CD4-positive, alpha-beta T cell (primary cell): ENCODE results near the gene TXNRD3. TPM values are rescaled to one million over a fixed set of nuclear protein-coding genes. Genes with fewer than 3 reads are reported as not detected.

ENCODE experiments used
- ATAC-seq: fragments of 200-7000 bp; cut with Tn5 transposase; one replicate; pipeline ENCODE4 v1.10.0; 2022; ENCODE audit warnings: mild to moderate bottlenecking; ENCODE audit not compliant: poor library complexity
- CTCF ChIA-PET: fragments of 350-600 bp; sonication (Branson Sonifier 250); formaldehyde crosslinking; loops from one replicate; lab custom pipeline; 2021; ENCODE audit warnings: antibody characterized with exemption, inconsistent platforms; lab: Charles Lee
- POLR2A ChIA-PET: fragments of 350-600 bp; sonication (Branson Sonifier 250); formaldehyde crosslinking; loops from one replicate; lab custom pipeline; 2021; ENCODE audit warnings: antibody characterized with exemption, inconsistent platforms; lab: Charles Lee
- DNase-seq, 14 experiments: peaks; one replicate each; pipeline ENCODE4 v3.0.0-alpha.2; 2013 to 2020; ENCODE audit warnings: mixed read lengths in 2 of 14
- H3K27ac ChIP-seq, 2 donors: one replicate each; pipeline versions ENCODE4 v1.5.1 to v1.7.0; 2013; ENCODE audit warnings: low read length in 2 of 2, low read depth in 1 of 2, mild to moderate bottlenecking in 1 of 2
- H3K27me3 ChIP-seq, 2 experiments: 1 replicate in 1 of 2; 2 replicates in 1 of 2; pipeline versions ENCODE4 v1.6.1 to v1.7.0; 2013; ENCODE audit warnings: low read length in 2 of 2, control low read depth in 1 of 2, mild to moderate bottlenecking in 1 of 2, moderate library complexity in 1 of 2; ENCODE audit not compliant: insufficient read depth in 2 of 2, control insufficient read depth in 1 of 2
- H3K36me3 ChIP-seq: one replicate; pipeline ENCODE4 v1.6.1; 2013; ENCODE audit warnings: low read length, control low read depth; ENCODE audit not compliant: insufficient read depth
- H3K4me1 ChIP-seq: one replicate; pipeline ENCODE4 v1.6.1; 2013; ENCODE audit warnings: low read length, control low read depth; ENCODE audit not compliant: insufficient read depth
- H3K4me3 ChIP-seq: one replicate; pipeline ENCODE4 v1.5.1; 2013; ENCODE audit warnings: mild to moderate bottlenecking, low read length, moderate library complexity
- H3K9me3 ChIP-seq, 2 experiments: 1 replicate in 1 of 2; 2 replicates in 1 of 2; pipeline versions ENCODE4 v1.6.1 to v1.7.0; 2013; ENCODE audit warnings: low read length in 2 of 2, mild to moderate bottlenecking in 2 of 2, control low read depth in 1 of 2, moderate library complexity in 1 of 2; ENCODE audit not compliant: control insufficient read depth in 1 of 2, insufficient read depth in 1 of 2
- H3K27ac Mint-ChIP-seq: one replicate; pipeline ENCODE4 v1.8.0; 2020; ENCODE audit warnings: mixed read lengths
- H3K27me3 Mint-ChIP-seq: one replicate; pipeline ENCODE4 v1.8.0; 2021; ENCODE audit warnings: mixed read lengths
- H3K36me3 Mint-ChIP-seq: one replicate; pipeline ENCODE4 v1.8.0; 2021; ENCODE audit warnings: low read depth, mixed read lengths
- H3K4me1 Mint-ChIP-seq: one replicate; pipeline ENCODE4 v1.8.0; 2021; ENCODE audit warnings: low read depth, mixed read lengths
- H3K4me3 Mint-ChIP-seq: one replicate; pipeline ENCODE4 v1.8.0; 2020; ENCODE audit warnings: mild to moderate bottlenecking, mixed read lengths
- H3K9me3 Mint-ChIP-seq: one replicate; pipeline ENCODE4 v1.8.0; 2020; ENCODE audit warnings: mixed read lengths
- CTCF ChIP-seq: fragments of 200-600 bp; IDR thresholded peaks from one replicate; pipeline ENCODE4 v1.8.0; 2022; ENCODE audit warnings: antibody characterized with exemption, mild to moderate bottlenecking
- intact Hi-C, 2 experiments: fragments of 100-400 bp; cut with DNase I in 1 of 2; cut with micrococcal nuclease in 1 of 2; formaldehyde crosslinking; loops; one replicate each; pipeline versions ENCODE4 v1.15.1 to v1.9.0; 2023 to 2025; cut with DNase I, micrococcal nuclease
- total RNA-seq, 174 experiments: library from RNA in 2 of 174; stranded (reverse) in 2 of 174; gene quantifications; one replicate each; pipeline ENCODE4 v1.2.3 and lab custom pipeline; 2021 to 2026

Gene TXNRD3
- total RNA-seq, 2 experiments from 2014 or later = 1.0 to 1.5 TPM

DNA sequence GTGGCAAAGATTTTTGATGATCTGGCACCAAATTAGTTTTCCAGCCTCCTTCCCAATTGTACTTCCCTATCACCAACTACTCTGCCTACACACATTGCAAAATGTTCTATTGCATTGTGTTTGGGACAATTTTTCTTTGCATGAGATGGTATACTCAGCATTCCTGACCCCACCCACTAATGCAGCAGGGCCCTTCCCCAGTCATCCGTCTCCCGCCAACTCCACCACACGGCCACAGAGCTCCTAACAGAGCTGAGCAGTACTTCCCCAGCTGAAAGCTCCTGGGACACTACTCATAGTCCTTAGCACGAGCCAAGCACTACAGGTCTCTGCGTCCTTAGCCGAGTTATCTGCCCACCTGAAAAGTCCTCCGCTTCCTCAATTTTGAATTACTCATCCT lies 34.2 kb downstream of the TXNRD3 start:
- Mint-ChIP-seq H3K27me3 (no peaks in the 10 kb centered on the region), H3K9me3 (no peaks in the 10 kb centered on the region), H3K4me3 (no peak overlapping the region), H3K4me1 (no peaks in the 10 kb centered on the region), H3K27ac (no peak overlapping the region), H3K36me3 (peaks cover 11% of the 10 kb centered on the region)
- H3K27me3 ChIP-seq = no peaks in the 10 kb centered on the region
- intact Hi-C loops = no loop called here
- no peak for ATAC-seq
- no peaks in the 10 kb centered on the region for H3K9me3 ChIP-seq
- no peak overlapping the region for H3K27ac ChIP-seq
- no peaks in the 10 kb centered on the region for H3K4me1 ChIP-seq
- DNase-seq = no peak
- H3K4me3 ChIP-seq = no peak overlapping the region
- TF ChIP-seq CTCF = no peak
- CTCF ChIA-PET = no interaction called here
- POLR2A ChIA-PET = no interaction called here
- H3K36me3 ChIP-seq = no peaks in the 10 kb centered on the region

DNA sequence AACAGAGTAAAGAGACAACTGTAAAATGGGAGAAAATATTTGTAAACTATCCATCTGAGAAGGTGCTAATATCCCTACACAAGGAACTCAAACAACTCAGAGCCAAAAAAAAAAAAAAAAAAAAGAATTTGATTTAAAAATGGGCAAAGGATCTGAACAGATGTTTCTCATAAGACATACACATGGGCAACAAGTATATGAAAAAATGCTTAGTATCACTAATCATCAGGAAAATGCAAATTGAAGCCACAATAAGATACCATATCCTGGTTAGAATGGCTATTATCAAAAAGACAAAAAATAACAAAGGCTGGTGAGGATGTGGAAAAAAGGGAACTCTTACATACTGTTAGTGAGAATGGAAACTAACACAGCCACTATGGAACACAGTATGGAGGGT lies 36.2 kb downstream of the TXNRD3 start:
- peaks cover 15% of the 10 kb centered on the region for H3K36me3 Mint-ChIP-seq
- ChIA-PET POLR2A (no interaction called here), CTCF (no interaction called here)
- Histone ChIP-seq H3K27me3 (no peaks in the 10 kb centered on the region), H3K9me3 (no peaks in the 10 kb centered on the region), H3K4me3 (no peak overlapping the region), H3K4me1 (no peaks in the 10 kb centered on the region), H3K27ac (no peak overlapping the region), H3K36me3 (no peaks in the 10 kb centered on the region)
- H3K4me3 Mint-ChIP-seq = no peak overlapping the region
- peaks cover 1% of the 10 kb centered on the region for H3K4me1 Mint-ChIP-seq
- no peak for DNase-seq
- no peak for ATAC-seq
- intact Hi-C loops = no loop called here
- no peaks in the 10 kb centered on the region for H3K27me3 Mint-ChIP-seq
- H3K9me3 Mint-ChIP-seq = no peaks in the 10 kb centered on the region
- no peak for TF ChIP-seq CTCF
- H3K27ac Mint-ChIP-seq = no peak overlapping the region

DNA sequence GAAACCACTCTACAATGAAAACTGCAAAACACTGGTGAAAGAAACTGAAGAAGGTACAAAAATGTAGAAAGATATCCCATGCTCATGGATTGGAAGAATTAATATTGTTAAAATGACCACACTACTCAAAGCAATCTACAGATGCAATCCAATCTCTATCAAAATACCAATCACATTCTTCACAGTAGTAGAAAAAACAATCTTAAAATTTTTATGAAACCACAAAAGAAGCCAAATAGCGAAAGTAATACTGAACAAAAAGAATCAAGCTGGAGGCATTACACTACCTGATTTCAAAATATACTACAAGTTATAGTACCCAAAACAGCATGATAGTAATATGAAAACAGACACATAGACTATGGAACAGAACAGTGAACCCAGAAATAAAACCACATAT lies 36.9 kb downstream of the TXNRD3 start:
- Histone ChIP-seq H3K36me3 (no peaks in the 10 kb centered on the region), H3K27ac (no peak overlapping the region), H3K4me3 (no peak overlapping the region), H3K27me3 (no peaks in the 10 kb centered on the region), H3K9me3 (no peaks in the 10 kb centered on the region), H3K4me1 (no peaks in the 10 kb centered on the region)
- ChIA-PET CTCF (no interaction called here), POLR2A (no interaction called here)
- no peak for ATAC-seq
- Mint-ChIP-seq H3K36me3 (peaks cover 15% of the 10 kb centered on the region), H3K9me3 (no peaks in the 10 kb centered on the region), H3K4me3 (no peak overlapping the region), H3K27me3 (no peaks in the 10 kb centered on the region), H3K27ac (no peak overlapping the region), H3K4me1 (peaks cover 8% of the 10 kb centered on the region)
- DNase-seq = no peak
- intact Hi-C loops = no loop called here
- TF ChIP-seq CTCF = no peak
